ENCODE data around the gene WFDC9. TPM values are rescaled to one million over a fixed set of nuclear protein-coding genes. Genes with fewer than 3 reads are reported as not detected.
"Not testable (repeated sequence)": the region's sequence is repeated elsewhere in the genome, so short reads cannot be mapped to it uniquely, and the experiment has no call there.

The WFDC9 gene
- total RNA-seq, 1 donor from 2014 or later, result not detected

DNA sequence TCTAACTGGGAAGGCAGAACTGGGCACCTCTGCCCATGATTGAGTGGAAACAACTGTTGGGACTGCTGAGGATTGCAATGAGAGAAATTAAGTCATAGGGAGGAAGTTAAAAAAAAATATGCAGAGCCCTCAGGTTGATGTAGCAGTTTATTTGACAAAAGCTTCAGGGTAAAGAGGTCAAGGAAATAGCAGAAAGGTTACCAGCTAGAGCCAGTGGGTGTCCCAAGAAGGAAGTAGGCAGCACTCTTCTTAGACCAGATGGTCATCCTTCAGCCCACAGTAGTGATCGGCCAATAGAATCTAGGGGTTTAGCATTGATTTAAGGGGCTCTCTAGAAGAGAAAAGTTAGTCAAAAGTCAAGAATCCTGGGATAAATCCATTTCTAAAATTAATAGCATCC is 23.3 kb downstream of the WFDC9 start:
- intact Hi-C loops (cut with DNase I), result no loop called here
- ATAC-seq (ENCODE audit: poor library complexity) (no peak), DNase-seq (no peak)

- no peak for DNase-seq
- no peak for ATAC-seq (ENCODE audit: poor library complexity)
- intact Hi-C loops (cut with DNase I), result no loop called here
Observed at GRCh38 chr20:45595235-45595634, 35.8 kb downstream of the WFDC9 start.

DNA sequence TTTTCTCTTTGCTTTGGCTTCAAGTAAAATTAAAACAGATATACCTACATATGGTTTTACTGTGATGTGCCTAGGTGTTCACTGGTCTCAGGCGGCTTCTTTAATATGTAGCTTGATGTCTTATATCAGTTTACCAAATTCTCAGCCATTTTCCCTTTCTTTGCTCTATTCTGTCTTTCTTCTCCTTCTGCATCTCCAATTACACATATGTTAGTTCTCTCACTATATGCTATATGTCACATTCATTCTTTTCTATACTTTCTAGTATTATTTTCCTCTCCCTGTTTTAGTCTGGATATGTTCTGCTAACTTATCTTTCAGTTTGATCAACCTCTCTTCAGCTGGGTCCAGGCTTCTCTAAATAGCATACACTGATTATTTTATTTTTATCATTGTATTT is 37.6 kb downstream of the WFDC9 start:
- no peak for ATAC-seq (ENCODE audit: poor library complexity)
- DNase-seq, result no peak
- intact Hi-C loops (cut with DNase I), result no loop called here

GRCh38 chr20:45592574-45593189 is 38.4 kb downstream of the WFDC9 start:
- intact Hi-C loops (cut with DNase I), result no loop called here
- DNase-seq, result no peak
- ATAC-seq (ENCODE audit: poor library complexity), result no peak

DNA sequence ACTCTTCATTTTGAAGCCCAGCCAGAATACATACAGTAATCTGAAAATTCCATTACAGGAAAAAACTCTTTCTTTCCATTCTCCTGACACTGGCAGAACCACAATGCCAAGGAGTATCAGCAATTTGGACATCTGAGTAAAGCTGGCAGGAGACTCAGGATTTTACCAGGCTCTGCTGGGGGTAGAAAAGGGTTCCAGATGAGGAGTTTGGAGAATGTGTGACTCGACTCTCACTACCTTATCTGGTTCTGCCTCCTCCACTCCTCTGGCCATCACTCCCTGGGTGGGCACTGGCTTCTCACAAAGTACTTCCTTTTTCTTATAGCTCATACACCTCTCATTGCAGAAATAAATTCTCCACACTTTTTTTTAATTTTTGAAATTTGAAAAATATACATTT is 41.4 kb downstream of the WFDC9 start:
- intact Hi-C loops (cut with DNase I), result no loop called here
- ATAC-seq (ENCODE audit: poor library complexity) (no peak), DNase-seq (no peak)

GRCh38 chr20:45588800-45589199 is 42.3 kb downstream of the WFDC9 start:
- DNase-seq, result no peak
- no peak for ATAC-seq (ENCODE audit: poor library complexity)
- intact Hi-C loops (cut with DNase I), result no loop called here

DNA sequence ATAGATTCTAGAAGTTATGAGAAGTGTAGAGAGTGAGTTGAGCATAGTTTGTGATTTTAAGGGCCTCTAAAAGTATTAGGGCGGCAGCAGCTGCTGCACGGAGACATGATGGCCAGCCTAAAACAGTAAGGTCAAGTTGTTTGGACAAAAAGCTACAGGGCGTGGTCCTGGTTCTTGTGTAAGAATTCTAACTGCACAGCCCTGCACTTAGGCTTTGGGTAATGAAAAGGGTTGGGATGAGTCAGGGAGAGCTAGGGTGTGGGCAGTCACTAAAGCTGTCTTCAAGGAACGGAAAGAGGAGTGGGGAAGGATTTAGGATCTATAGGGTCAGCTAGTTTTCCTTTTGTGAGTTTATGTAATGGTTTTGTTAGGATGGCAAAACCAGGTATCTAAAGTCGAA is 45.1 kb downstream of the WFDC9 start:
- intact Hi-C loops (cut with DNase I); DNase-seq; ATAC-seq (ENCODE audit: poor library complexity): not testable (repeated sequence)

DNA sequence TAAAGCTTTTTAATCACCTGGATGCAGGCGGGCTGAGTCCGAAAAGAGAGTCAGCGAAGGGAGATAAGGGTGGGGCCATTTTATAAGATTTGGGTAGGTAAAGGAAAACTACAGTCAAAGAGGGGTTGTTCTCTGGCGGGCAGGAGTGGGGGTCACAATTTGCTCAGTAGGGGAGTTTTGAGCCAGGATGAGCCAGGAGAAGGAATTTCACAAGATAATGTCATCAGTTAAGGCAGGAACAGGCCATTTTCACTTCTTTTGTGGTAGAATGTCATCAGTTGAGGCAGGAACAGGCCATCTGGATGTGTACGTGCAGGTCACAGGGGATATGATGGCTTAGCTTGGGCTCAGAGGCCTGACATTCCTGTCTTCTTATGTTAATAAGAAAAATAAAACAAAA is 46.8 kb downstream of the WFDC9 start:
- ATAC-seq (ENCODE audit: poor library complexity); intact Hi-C loops (cut with DNase I); DNase-seq: not testable (repeated sequence)

GRCh38 chr20:45583502-45583901 is 47.6 kb downstream of the WFDC9 start:
- ATAC-seq (ENCODE audit: poor library complexity) (no peak), DNase-seq (no peak)
- intact Hi-C loops (cut with DNase I), result no loop called here

GRCh38 chr20:45581702-45582101 is 49.4 kb downstream of the WFDC9 start:
- no peak for DNase-seq
- intact Hi-C loops (cut with DNase I), result no loop called here
- no peak for ATAC-seq (ENCODE audit: poor library complexity)

DNA sequence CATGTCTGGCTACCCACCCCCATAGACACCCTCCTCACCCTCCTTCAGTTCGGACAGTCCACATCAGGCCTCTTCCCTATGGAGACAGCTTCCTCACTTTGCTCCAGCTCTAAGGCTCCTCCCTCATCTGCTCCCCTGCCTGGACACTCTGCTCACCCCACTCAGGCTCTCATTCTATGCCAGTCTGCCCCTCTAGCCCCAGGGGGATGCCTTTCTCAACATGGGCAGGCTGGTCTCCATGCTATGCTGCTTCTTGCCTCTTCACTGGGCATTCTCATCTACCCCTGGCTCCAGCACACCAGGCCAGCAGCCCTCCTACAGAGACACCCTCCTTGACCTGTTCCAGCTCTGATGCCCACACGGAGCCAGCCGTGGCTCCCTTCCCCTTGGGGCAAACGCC is 51.9 kb downstream of the WFDC9 start, which contains the start of gene WFDC8:
WFDC8 (minus strand) TSS at position 101 of the 400 bp plus-strand sequence; CDS start at position 64, 37 bp downstream.
- no peak for ATAC-seq (ENCODE audit: poor library complexity)
- intact Hi-C loops (cut with DNase I), result no loop called here

GRCh38 chr20:45578231-45578630 is 52.9 kb downstream of the WFDC9 start:
- no peak for ATAC-seq (ENCODE audit: poor library complexity)
- DNase-seq, result no peak
- intact Hi-C loops (cut with DNase I), result no loop called here

More for the DNA sequence above, 51.9 kb downstream of the WFDC9 start, which contains the start of gene WFDC8:
- DNase-seq, result no peak

DNA sequence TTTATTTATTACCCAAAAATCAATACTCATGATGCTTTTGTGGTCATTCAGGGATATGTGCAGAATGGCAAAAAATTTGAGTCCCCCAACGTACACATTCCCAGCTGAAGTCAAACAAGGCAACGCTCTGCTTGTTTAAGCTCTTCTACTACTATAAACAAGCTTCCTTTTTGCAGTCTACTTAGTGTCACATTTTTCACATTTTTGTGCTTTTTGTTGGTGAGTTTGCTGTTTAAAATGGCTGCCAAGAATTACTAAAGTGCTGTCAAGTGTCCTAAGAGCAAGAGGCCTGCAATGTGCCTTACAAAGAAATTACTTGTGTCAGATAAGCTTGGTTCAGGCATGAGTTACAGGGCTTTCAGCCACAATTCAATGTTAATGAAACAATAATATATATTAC is 54.1 kb downstream of the WFDC9 start:
- intact Hi-C loops (cut with DNase I), result no loop called here
- ATAC-seq (ENCODE audit: poor library complexity), result no peak
- DNase-seq, result no peak

DNA sequence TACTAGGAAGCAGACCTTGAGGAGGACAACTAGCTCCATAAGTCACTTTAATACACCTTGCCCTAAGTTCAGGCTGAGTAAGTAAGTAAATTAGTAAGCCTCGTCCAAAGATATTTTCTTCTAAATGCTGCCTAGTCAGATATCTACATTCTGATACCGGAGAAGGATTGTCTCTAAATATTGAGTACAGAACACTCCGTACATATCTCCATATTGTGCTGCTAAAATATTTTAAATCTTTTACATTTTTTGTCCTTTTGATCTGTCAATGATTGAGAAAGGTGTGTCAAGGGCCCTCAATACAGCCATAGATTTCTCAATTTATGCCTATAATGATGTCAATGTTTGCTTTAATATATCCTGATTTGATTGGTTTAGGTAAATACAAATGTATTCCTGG is 55.2 kb downstream of the WFDC9 start:
- intact Hi-C loops (cut with DNase I), result no loop called here
- ATAC-seq (ENCODE audit: poor library complexity), result no peak

DNA sequence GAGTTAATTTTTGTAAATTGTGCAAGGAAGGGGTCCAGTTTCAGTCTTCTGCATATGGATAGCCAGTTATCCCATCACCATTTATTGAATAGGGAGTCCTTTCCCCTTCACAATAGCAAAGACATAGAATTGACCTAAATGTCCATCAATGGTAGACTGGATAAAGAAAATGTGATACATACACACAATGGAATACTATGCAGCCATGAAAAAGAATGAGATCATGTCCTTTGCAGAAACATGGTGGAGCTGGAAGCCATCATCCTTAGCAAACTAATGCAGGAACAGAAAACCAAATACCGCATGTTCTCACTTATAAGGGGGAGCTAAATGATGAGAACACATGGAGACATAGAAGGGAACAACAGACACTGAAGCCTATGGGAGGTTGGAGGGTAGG is 61.4 kb downstream of the WFDC9 start:
- ATAC-seq (ENCODE audit: poor library complexity); intact Hi-C loops (cut with DNase I); DNase-seq: not testable (repeated sequence)

More for the DNA sequence above, 55.2 kb downstream of the WFDC9 start:
- DNase-seq, result no peak

GRCh38 chr20:45564760-45565276 is 66.3 kb downstream of the WFDC9 start:
- intact Hi-C loops (cut with DNase I), result no loop called here
- DNase-seq (no peak), ATAC-seq (ENCODE audit: poor library complexity) (no peak)

Other genes with a start within 250 kb of the WFDC9 start
- gene DBNDD2, start 223.0 kb downstream of the WFDC9 start, total RNA-seq, result 350 TPM
- 113 TPM for gene PIGT, start 215.1 kb downstream of the WFDC9 start, total RNA-seq
- gene WFDC2, start 161.5 kb downstream of the WFDC9 start, total RNA-seq, result 1.0 TPM
- gene SPINT3, start 115.7 kb downstream of the WFDC9 start, total RNA-seq, result not detected
- gene WFDC6, start 91.8 kb downstream of the WFDC9 start, total RNA-seq, result not detected
- not detected for gene EPPIN, start 83.9 kb downstream of the WFDC9 start, total RNA-seq
- not detected for gene WFDC8, start 52.0 kb downstream of the WFDC9 start, total RNA-seq
- gene WFDC10A, start 1.5 kb downstream of the WFDC9 start, total RNA-seq, result not detected
- not detected for gene WFDC11, start 39.0 kb upstream of the WFDC9 start, total RNA-seq
- gene WFDC13, start 70.8 kb upstream of the WFDC9 start, total RNA-seq, result not detected
- not detected for gene WFDC10B, start 73.7 kb upstream of the WFDC9 start, total RNA-seq
- not detected for gene SPINT4, start 91.1 kb upstream of the WFDC9 start, total RNA-seq
- 0.54 TPM for gene WFDC3, start 160.6 kb upstream of the WFDC9 start, total RNA-seq
- gene DNTTIP1, start 160.7 kb upstream of the WFDC9 start, total RNA-seq, result 14.5 TPM
- 1.1 TPM for gene UBE2C, start 181.4 kb upstream of the WFDC9 start, total RNA-seq
- 0.43 TPM for gene TNNC2, start 196.0 kb upstream of the WFDC9 start, total RNA-seq
- 22.1 TPM for gene SNX21, start 202.5 kb upstream of the WFDC9 start, total RNA-seq
- gene ACOT8, start 226.1 kb upstream of the WFDC9 start, total RNA-seq, result 28.1 TPM
- gene ZSWIM3, start 226.3 kb upstream of the WFDC9 start, total RNA-seq, result 1.4 TPM
- gene ZSWIM1, start 249.9 kb upstream of the WFDC9 start, total RNA-seq, result 10.1 TPM